Loucy (cell line): Measurements from ENCODE around the gene SCRG1.

ENCODE experiments used
- EZH2phosphoT487 ChIP-seq: fragments of 200-600 bp; IDR thresholded peaks from 2 replicates; pipeline ENCODE4 v1.6.1; 2018; ENCODE audit warnings: antibody characterized with exemption, mild to moderate bottlenecking, moderate library complexity, borderline replicate concordance
- TF ChIP-seq, protein P1 (sequence below): fragments of 200-600 bp; sonication (generic); conservative IDR thresholded peaks from 2 replicates; pipeline ENCODE4 v1.5.1; 2014; ENCODE audit warnings: mild to moderate bottlenecking, antibody characterized with exemption, low read length

DNA sequence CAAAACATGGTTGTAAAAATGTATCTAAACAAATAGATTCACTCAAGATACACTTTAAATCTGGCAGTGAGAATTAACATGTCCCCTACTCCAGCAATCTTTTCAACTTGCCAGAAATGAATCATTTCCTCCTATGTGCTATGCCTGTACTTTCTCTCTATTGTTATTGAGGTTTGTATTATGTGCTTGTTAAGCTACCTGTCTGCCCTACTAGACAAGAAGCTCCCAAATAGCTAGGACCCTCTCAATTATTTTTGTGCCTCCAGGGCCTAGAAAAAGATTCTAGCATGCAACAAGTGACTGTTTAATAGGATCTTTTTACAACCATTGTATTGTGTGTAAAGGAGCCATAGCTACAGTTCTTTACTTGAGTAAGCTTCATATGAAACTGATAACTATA is 31.6 kb downstream of the SCRG1 start:
- TF ChIP-seq, protein P1, sequence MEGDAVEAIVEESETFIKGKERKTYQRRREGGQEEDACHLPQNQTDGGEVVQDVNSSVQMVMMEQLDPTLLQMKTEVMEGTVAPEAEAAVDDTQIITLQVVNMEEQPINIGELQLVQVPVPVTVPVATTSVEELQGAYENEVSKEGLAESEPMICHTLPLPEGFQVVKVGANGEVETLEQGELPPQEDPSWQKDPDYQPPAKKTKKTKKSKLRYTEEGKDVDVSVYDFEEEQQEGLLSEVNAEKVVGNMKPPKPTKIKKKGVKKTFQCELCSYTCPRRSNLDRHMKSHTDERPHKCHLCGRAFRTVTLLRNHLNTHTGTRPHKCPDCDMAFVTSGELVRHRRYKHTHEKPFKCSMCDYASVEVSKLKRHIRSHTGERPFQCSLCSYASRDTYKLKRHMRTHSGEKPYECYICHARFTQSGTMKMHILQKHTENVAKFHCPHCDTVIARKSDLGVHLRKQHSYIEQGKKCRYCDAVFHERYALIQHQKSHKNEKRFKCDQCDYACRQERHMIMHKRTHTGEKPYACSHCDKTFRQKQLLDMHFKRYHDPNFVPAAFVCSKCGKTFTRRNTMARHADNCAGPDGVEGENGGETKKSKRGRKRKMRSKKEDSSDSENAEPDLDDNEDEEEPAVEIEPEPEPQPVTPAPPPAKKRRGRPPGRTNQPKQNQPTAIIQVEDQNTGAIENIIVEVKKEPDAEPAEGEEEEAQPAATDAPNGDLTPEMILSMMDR = no peak
- no peak for TF ChIP-seq EZH2phosphoT487
